ENCODE results near the gene NR1D1. TPM values are rescaled to one million over a fixed set of nuclear protein-coding genes. Genes with fewer than 3 reads are reported as not detected.

NR1D1 gene
- polyA plus RNA-seq, 1 of the 3 experiments (the other 2 are of a cell fraction) = 6.5 TPM

- Histone ChIP-seq H3K36me3 (replicated peaks in 1 of 2; ENCODE audit: control insufficient read depth in 1 of 2, insufficient read depth in 2 of 2, low read length in 1 of 2) (no peaks in the 10 kb centered on the region), H3K79me2 (ENCODE audit: insufficient read depth) (peaks cover 10% of the 10 kb centered on the region), H3K9me2 (no peaks in the 10 kb centered on the region), H4K20me1 (ENCODE audit: insufficient read depth) (no peaks in the 10 kb centered on the region), H3K4me2 (peak overlapping the region; percentile 75; the same call in 1 of the 2 replicates), H3K9ac (no peak overlapping the region), H3K9me3 (no peaks in the 10 kb centered on the region), H3F3A (replicated peaks; ENCODE audit: insufficient read depth) (peaks cover 47% of the 10 kb centered on the region), H2AFZ (ENCODE audit: low read depth) (no peak overlapping the region), H3K27me3 (ENCODE audit: insufficient read depth) (no peaks in the 10 kb centered on the region), H3K27ac (ENCODE audit: low read depth in 2 of 2, low read length in 1 of 2) (peak overlapping the region; percentile 11 to 82; a peak in 3 of 4 replicates), H3K4me1 (ENCODE audit: control insufficient read depth in 1 of 2, insufficient read depth in 2 of 2, low read depth in 1 of 2, low read length in 1 of 2) (peaks cover 34 to 39% of the 10 kb centered on the region in 2 experiments), H3K4me3 (ENCODE audit: low read depth in 2 of 2, low read length in 1 of 2) (no peak overlapping the region)
- POLR2A ChIA-PET = interaction anchor here (5.0 kb wide), 1 partner anchor 15 kb away, joined by 25 read pairs; the partner anchor contains the start of gene NR1D1
- CTCF ChIA-PET = interaction anchor here (2.4 to 5.6 kb wide), 4 partner anchors 53 to 176 kb away, joined by 9 to 54 read pairs (median 10); partner anchors contain the start of gene CSF3
- TF ChIP-seq FOSL2 (IDR thresholded peaks at IDR 0.05; ENCODE audit: borderline replicate concordance, low read depth) (no peak), MEF2A (IDR thresholded peaks at IDR 0.05; ENCODE audit: borderline replicate concordance, low read depth) (no peak), RCOR1 (IDR thresholded peaks at IDR 0.05; ENCODE audit: low read length) (no peak), GABPA (IDR thresholded peaks at IDR 0.05; ENCODE audit: low read depth) (no peak), CTCF (IDR thresholded peaks at IDR 0.05) (no peak), JUND (IDR thresholded peaks at IDR 0.05) (no peak), SIN3A (IDR thresholded peaks at IDR 0.05; ENCODE audit: borderline replicate concordance, low read depth, low read length) (no peak), REST (IDR thresholded peaks at IDR 0.05; ENCODE audit: low read depth, low read length) (no peak), RFX5 (IDR thresholded peaks at IDR 0.05; ENCODE audit: low read length) (no peak)
- TF ChIP-seq, protein P1, sequence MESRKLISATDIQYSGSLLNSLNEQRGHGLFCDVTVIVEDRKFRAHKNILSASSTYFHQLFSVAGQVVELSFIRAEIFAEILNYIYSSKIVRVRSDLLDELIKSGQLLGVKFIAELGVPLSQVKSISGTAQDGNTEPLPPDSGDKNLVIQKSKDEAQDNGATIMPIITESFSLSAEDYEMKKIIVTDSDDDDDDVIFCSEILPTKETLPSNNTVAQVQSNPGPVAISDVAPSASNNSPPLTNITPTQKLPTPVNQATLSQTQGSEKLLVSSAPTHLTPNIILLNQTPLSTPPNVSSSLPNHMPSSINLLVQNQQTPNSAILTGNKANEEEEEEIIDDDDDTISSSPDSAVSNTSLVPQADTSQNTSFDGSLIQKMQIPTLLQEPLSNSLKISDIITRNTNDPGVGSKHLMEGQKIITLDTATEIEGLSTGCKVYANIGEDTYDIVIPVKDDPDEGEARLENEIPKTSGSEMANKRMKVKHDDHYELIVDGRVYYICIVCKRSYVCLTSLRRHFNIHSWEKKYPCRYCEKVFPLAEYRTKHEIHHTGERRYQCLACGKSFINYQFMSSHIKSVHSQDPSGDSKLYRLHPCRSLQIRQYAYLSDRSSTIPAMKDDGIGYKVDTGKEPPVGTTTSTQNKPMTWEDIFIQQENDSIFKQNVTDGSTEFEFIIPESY (IDR thresholded peaks at IDR 0.05; ENCODE audit: borderline replicate concordance, low read depth) = no peak
- DNase-seq = no peak
- 91% methylated on average over 2 of the region's 2 CpGs for WGBS (ENCODE audit: low lambda C conversion rate)
Observed at GRCh38 chr17:40115101-40115436, 14.7 kb upstream of the NR1D1 start.
